ENCODE data around the gene RPL10A. TPM values are rescaled to one million over a fixed set of nuclear protein-coding genes. Genes with fewer than 3 reads are reported as not detected.

The RPL10A gene
- polyA plus RNA-seq, 2 of the 4 experiments (the other 2 are of a cell fraction): 1,150 to 1,645 TPM

DNA sequence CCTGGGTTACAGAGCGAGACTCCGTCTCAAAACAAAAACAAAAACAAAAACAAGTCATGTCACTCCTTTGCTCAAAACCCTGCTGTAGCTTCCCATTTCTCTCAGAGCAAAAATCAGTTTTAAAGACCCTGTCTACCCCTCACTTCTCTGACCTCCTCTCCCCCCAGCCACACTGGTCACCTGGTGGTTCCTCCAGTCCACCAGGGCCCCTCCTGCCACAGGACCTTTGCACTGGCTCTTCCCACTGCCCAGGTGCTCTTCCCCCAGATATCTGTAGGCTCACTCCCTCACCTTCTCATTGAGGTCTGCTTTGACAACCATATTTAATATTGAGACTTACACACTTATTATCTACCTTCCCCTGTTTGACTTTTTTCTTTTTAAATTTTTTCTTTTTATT, 33.6 kb downstream of the RPL10A start (continued):
- TF ChIP-seq RAD21 (conservative IDR thresholded peaks at IDR 0.05 in 1 of 2, IDR thresholded peaks at IDR 0.05 in 1 of 2) (no peak), RCOR1 (IDR thresholded peaks at IDR 0.05; ENCODE audit: low read depth, low read length) (no peak), EP300 (IDR thresholded peaks at IDR 0.05) (no peak), SMC3 (IDR thresholded peaks at IDR 0.05) (no peak), POLR2A (IDR thresholded peaks at IDR 0.05; ENCODE audit: low read length) (no peak), JUN (IDR thresholded peaks at IDR 0.05) (no peak)
- TF ChIP-seq, protein P1, sequence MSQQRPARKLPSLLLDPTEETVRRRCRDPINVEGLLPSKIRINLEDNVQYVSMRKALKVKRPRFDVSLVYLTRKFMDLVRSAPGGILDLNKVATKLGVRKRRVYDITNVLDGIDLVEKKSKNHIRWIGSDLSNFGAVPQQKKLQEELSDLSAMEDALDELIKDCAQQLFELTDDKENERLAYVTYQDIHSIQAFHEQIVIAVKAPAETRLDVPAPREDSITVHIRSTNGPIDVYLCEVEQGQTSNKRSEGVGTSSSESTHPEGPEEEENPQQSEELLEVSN (IDR thresholded peaks at IDR 0.05; ENCODE audit: borderline replicate concordance, low read depth): no peak

DNA sequence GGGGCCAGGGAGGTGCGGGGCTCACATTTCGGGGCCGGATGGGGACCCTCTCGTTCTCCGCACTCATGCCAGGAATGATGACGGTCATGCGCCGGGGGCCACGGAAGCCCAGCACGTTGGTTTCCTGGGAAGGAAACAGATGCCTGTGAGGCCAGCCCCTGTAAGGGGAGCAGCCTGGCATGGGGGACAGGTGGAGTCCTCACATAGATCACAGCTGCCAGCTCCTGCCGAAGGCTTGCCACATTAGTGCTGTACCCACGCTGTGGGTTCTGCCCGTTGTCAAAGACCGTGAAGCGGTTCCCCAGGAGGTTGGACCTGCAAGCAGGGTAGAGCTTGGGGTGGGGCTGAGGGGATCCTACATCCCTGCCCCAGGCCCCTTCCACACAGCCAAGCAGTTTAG, 35.3 kb downstream of the RPL10A start:
- Histone ChIP-seq H3K9me3 (no peaks in the 10 kb centered on the region), H3K4me1 (no peaks in the 10 kb centered on the region), H3K4me2 (no peak overlapping the region), H3K4me3 (no peak overlapping the region), H3K27ac (no peak overlapping the region)
- no peak for DNase-seq (ENCODE audit: low read depth in 1 of 2, low spot score in 1 of 2)
- no peak for TF ChIP-seq POLR2A (IDR thresholded peaks at IDR 0.05; ENCODE audit: low read length)
- no peak for TF ChIP-seq RNF2 (IDR thresholded peaks at IDR 0.05; ENCODE audit: borderline replicate concordance, low read depth)
- no peak for TF ChIP-seq ZSCAN20 (CRISPR knock-in tag; IDR thresholded peaks at IDR 0.05)
- no peak for TF ChIP-seq CBX8 (IDR thresholded peaks at IDR 0.05)
- no peak for TF ChIP-seq NR3C1 (IDR thresholded peaks at IDR 0.05)
- TF ChIP-seq FOSL2 (IDR thresholded peaks at IDR 0.05): no peak
- no peak for TF ChIP-seq FOSL2 (CRISPR knock-in tag; IDR thresholded peaks at IDR 0.05)
- TF ChIP-seq, protein P2, sequence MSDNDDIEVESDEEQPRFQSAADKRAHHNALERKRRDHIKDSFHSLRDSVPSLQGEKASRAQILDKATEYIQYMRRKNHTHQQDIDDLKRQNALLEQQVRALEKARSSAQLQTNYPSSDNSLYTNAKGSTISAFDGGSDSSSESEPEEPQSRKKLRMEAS (IDR thresholded peaks at IDR 0.05): no peak
- TF ChIP-seq SMC3 (IDR thresholded peaks at IDR 0.05): no peak
- TF ChIP-seq RAD21 (conservative IDR thresholded peaks at IDR 0.05 in 1 of 2, IDR thresholded peaks at IDR 0.05 in 1 of 2): no peak
- no peak for TF ChIP-seq TFCP2L1 (CRISPR knock-in tag; IDR thresholded peaks at IDR 0.05)
- no peak for TF ChIP-seq MAZ (IDR thresholded peaks at IDR 0.05; ENCODE audit: borderline replicate concordance, low read depth, low read length)
- TF ChIP-seq, protein P3, sequence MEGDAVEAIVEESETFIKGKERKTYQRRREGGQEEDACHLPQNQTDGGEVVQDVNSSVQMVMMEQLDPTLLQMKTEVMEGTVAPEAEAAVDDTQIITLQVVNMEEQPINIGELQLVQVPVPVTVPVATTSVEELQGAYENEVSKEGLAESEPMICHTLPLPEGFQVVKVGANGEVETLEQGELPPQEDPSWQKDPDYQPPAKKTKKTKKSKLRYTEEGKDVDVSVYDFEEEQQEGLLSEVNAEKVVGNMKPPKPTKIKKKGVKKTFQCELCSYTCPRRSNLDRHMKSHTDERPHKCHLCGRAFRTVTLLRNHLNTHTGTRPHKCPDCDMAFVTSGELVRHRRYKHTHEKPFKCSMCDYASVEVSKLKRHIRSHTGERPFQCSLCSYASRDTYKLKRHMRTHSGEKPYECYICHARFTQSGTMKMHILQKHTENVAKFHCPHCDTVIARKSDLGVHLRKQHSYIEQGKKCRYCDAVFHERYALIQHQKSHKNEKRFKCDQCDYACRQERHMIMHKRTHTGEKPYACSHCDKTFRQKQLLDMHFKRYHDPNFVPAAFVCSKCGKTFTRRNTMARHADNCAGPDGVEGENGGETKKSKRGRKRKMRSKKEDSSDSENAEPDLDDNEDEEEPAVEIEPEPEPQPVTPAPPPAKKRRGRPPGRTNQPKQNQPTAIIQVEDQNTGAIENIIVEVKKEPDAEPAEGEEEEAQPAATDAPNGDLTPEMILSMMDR (IDR thresholded peaks at IDR 0.05): no peak
- no peak for TF ChIP-seq HOXB5 (CRISPR knock-in tag; IDR thresholded peaks at IDR 0.05)
- TF ChIP-seq, protein P4, sequence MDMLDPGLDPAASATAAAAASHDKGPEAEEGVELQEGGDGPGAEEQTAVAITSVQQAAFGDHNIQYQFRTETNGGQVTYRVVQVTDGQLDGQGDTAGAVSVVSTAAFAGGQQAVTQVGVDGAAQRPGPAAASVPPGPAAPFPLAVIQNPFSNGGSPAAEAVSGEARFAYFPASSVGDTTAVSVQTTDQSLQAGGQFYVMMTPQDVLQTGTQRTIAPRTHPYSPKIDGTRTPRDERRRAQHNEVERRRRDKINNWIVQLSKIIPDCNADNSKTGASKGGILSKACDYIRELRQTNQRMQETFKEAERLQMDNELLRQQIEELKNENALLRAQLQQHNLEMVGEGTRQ (IDR thresholded peaks at IDR 0.05): no peak
- TF ChIP-seq, protein P5, sequence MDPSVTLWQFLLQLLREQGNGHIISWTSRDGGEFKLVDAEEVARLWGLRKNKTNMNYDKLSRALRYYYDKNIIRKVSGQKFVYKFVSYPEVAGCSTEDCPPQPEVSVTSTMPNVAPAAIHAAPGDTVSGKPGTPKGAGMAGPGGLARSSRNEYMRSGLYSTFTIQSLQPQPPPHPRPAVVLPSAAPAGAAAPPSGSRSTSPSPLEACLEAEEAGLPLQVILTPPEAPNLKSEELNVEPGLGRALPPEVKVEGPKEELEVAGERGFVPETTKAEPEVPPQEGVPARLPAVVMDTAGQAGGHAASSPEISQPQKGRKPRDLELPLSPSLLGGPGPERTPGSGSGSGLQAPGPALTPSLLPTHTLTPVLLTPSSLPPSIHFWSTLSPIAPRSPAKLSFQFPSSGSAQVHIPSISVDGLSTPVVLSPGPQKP (IDR thresholded peaks at IDR 0.05; ENCODE audit: low read depth, low read length): no peak
- no peak for TF ChIP-seq ZNF302 (CRISPR knock-in tag; IDR thresholded peaks at IDR 0.05)
- 87% methylated on average over 8 of the region's 15 CpGs for WGBS (ENCODE audit: missing lambda C conversion rate)
- ATAC-seq: no peak
- ChIA-PET CTCF (interaction anchor here (1.1 kb wide), 1 partner anchor 19 kb away, joined by 7 read pairs; no protein-coding TSS in a partner anchor), POLR2A (no interaction called here)
- no peak for FAIRE-seq

DNA sequence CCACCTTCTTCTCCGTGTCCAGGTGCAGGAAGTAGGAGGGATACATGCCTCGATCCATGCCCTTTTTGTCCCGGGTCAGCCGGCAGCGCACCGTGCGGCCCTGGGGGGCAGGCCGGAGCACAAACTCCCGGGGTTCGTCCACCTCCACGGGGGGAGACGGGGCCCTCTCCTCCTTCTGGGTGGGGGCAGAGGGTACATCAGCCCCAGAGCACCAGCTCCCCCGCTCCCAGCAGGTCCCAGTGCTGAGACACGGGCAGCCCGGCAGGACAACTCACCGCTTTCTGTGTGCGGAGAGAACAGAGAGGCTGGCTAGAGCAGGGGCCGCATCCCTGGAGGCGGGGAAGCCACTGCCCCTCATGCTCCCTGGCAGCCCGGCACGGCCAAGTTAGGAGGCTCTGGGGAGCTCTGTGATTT, 37.8 kb downstream of the RPL10A start:
- ATAC-seq: no peak

More for the DNA sequence above, 37.8 kb downstream of the RPL10A start:
- DNase-seq (ENCODE audit: low read depth in 1 of 2, low spot score in 1 of 2) (no peak), FAIRE-seq (no peak)
- WGBS (ENCODE audit: missing lambda C conversion rate): 83% methylated on average over 12 of the region's 21 CpGs
- no peak overlapping the region for H3K4me3 ChIP-seq
- ChIA-PET CTCF (no interaction called here), POLR2A (no interaction called here)
- no peak for TF ChIP-seq KDM1A (IDR thresholded peaks at IDR 0.05; ENCODE audit: low read depth)
- no peak for TF ChIP-seq CBX2 (IDR thresholded peaks at IDR 0.05; ENCODE audit: borderline replicate concordance, low read depth)
- no peak for TF ChIP-seq CHD2 (IDR thresholded peaks at IDR 0.05; ENCODE audit: low read length, partially characterized antibody)
- no peak overlapping the region for H3K4me2 ChIP-seq
- H3K27ac ChIP-seq: no peak overlapping the region
- H3K4me1 ChIP-seq: no peaks in the 10 kb centered on the region
- H3K9me3 ChIP-seq: no peaks in the 10 kb centered on the region

All from A549 (cell line).